WTC11 (cell line): ENCODE data around the gene OPTN. TPM values are rescaled to one million over a fixed set of nuclear protein-coding genes. Genes with fewer than 3 reads are reported as not detected.

Source experiments
- ATAC-seq: fragments of 200-7000 bp; cut with Tn5 transposase; 2 replicates; pipeline ENCODE4 v1.10.0; 2021; ENCODE audit warnings: mild to moderate bottlenecking, moderate library complexity
- Bru-seq: library from RNA; stranded (reverse); fragments of 400-500 nt; gene quantifications from one replicate; lab custom pipeline; 2021; lab: Mats Ljungman, UMichigan
- CTCF ChIA-PET: fragments of 300-600 bp; sonication (Branson Sonifier 250); formaldehyde crosslinking; loops from one replicate; lab custom pipeline; 2021; ENCODE audit warnings: antibody characterized with exemption; lab: Charles Lee
- POLR2A ChIA-PET: fragments of 350-600 bp; sonication (Branson Sonifier 250); formaldehyde crosslinking; loops from one replicate; lab custom pipeline; 2021; ENCODE audit warnings: antibody characterized with exemption; lab: Charles Lee
- DNase-seq: peaks from one replicate; pipeline ENCODE4 v3.0.0; 2021; ENCODE audit warnings: low spot score
- H3K27ac Mint-ChIP-seq: 2 replicates; pipeline ENCODE4 v1.8.0; 2021; ENCODE audit warnings: mixed read lengths
- H3K27me3 Mint-ChIP-seq: 2 replicates; pipeline ENCODE4 v1.8.0; 2021; ENCODE audit warnings: low read depth, mild to moderate bottlenecking, moderate library complexity, mixed read lengths
- H3K36me3 Mint-ChIP-seq: 2 replicates; pipeline ENCODE4 v1.8.0; 2021; ENCODE audit warnings: mixed read lengths
- H3K4me1 Mint-ChIP-seq: 2 replicates; pipeline ENCODE4 v1.8.0; 2022; ENCODE audit warnings: mixed read lengths
- H3K4me3 Mint-ChIP-seq: 2 replicates; pipeline ENCODE4 v1.8.0; 2021; ENCODE audit warnings: mild to moderate bottlenecking, moderate library complexity, mixed read lengths
- H3K9me3 Mint-ChIP-seq: 2 replicates; pipeline ENCODE4 v1.8.0; 2021; ENCODE audit warnings: mixed read lengths
- ARID4B ChIP-seq: sonication (generic); formaldehyde crosslinking; IDR thresholded peaks from 2 replicates; pipeline ENCODE4 v1.8.0; 2023; ENCODE audit warnings: missing genetic modification reagents, mild to moderate bottlenecking, borderline replicate concordance
- E2F4 ChIP-seq: sonication (generic); formaldehyde crosslinking; IDR thresholded peaks from 2 replicates; pipeline ENCODE4 v1.8.1; 2022; ENCODE audit warnings: low read depth, mild to moderate bottlenecking, moderate library complexity, missing genetic modification reagents, borderline replicate concordance
- FOXP1 ChIP-seq: sonication (generic); formaldehyde crosslinking; IDR thresholded peaks from 2 replicates; pipeline ENCODE4 v1.8.0; 2022; ENCODE audit warnings: missing genetic modification reagents, mild to moderate bottlenecking, moderate library complexity, borderline replicate concordance
- HMGXB4 ChIP-seq: sonication (generic); formaldehyde crosslinking; IDR thresholded peaks from 2 replicates; pipeline ENCODE4 v1.8.1; 2023; ENCODE audit warnings: mild to moderate bottlenecking, moderate library complexity, missing genetic modification reagents
- MAX ChIP-seq: sonication (generic); formaldehyde crosslinking; IDR thresholded peaks from 2 replicates; pipeline ENCODE4 v1.8.0; 2022; ENCODE audit warnings: mild to moderate bottlenecking, missing genetic modification reagents
- MXD4 ChIP-seq: fragments of 250-450 bp; sonication (Bioruptor Pico); IDR thresholded peaks from 2 replicates; pipeline ENCODE4 v1.8.0; 2021; ENCODE audit warnings: mild to moderate bottlenecking, moderate library complexity, borderline replicate concordance
- OVOL2 ChIP-seq: fragments of 250-450 bp; sonication (Bioruptor Pico); IDR thresholded peaks from 2 replicates; pipeline ENCODE4 v1.9.0; 2021; ENCODE audit warnings: mild to moderate bottlenecking, borderline replicate concordance
- PRRX2 ChIP-seq: fragments of 250-450 bp; sonication (Bioruptor Pico); IDR thresholded peaks from 2 replicates; pipeline ENCODE4 v1.8.0; 2021; ENCODE audit warnings: mild to moderate bottlenecking
- RELA ChIP-seq: sonication (generic); formaldehyde crosslinking; IDR thresholded peaks from 2 replicates; pipeline ENCODE4 v1.8.1; 2022; ENCODE audit warnings: missing genetic modification reagents, mild to moderate bottlenecking, borderline replicate concordance
- SP1 ChIP-seq: sonication (generic); formaldehyde crosslinking; conservative IDR thresholded peaks from 2 replicates; pipeline ENCODE4 v1.8.1; 2022; ENCODE audit warnings: missing genetic modification reagents
- TP53 ChIP-seq: sonication (generic); formaldehyde crosslinking; IDR thresholded peaks from 2 replicates; pipeline ENCODE4 v1.8.1; 2023; ENCODE audit warnings: mild to moderate bottlenecking, missing genetic modification reagents
- USF2 ChIP-seq: sonication (generic); formaldehyde crosslinking; IDR thresholded peaks from 2 replicates; pipeline ENCODE4 v1.8.1; 2023; ENCODE audit warnings: mild to moderate bottlenecking, missing genetic modification reagents, moderate library complexity
- ZMAT4 ChIP-seq: fragments of 250-450 bp; sonication (Bioruptor Pico); IDR thresholded peaks from 2 replicates; pipeline ENCODE4 v1.9.0; 2021; ENCODE audit warnings: mild to moderate bottlenecking
- ZNF121 ChIP-seq: sonication (generic); formaldehyde crosslinking; IDR thresholded peaks from 2 replicates; pipeline ENCODE4 v1.8.0; 2023; ENCODE audit warnings: missing genetic modification reagents
- ZNF138 ChIP-seq: sonication (generic); formaldehyde crosslinking; conservative IDR thresholded peaks from 2 replicates; pipeline ENCODE4 v1.8.1; 2022; ENCODE audit warnings: mild to moderate bottlenecking, moderate library complexity, missing genetic modification reagents
- ZNF232 ChIP-seq: sonication (generic); formaldehyde crosslinking; IDR thresholded peaks from 2 replicates; pipeline ENCODE4 v1.8.0; 2022; ENCODE audit warnings: mild to moderate bottlenecking, missing genetic modification reagents
- ZNF317 ChIP-seq: sonication (generic); formaldehyde crosslinking; IDR thresholded peaks from 2 replicates; pipeline ENCODE4 v1.8.1; 2023; ENCODE audit warnings: low read depth, mild to moderate bottlenecking, moderate library complexity, missing genetic modification reagents, borderline replicate concordance
- ZNF396 ChIP-seq: fragments of 250-450 bp; sonication (Bioruptor Pico); IDR thresholded peaks from 2 replicates; pipeline ENCODE4 v1.8.0; 2021; ENCODE audit warnings: mild to moderate bottlenecking, moderate library complexity, borderline replicate concordance
- ZSCAN18 ChIP-seq: fragments of 250-450 bp; sonication (Bioruptor Pico); IDR thresholded peaks from 2 replicates; pipeline ENCODE4 v2.1.2; 2022; ENCODE audit warnings: mild to moderate bottlenecking, moderate library complexity
- long read RNA-seq, 3 experiments: library from RNA in 1 of 3; library from capped mRNA in 1 of 3; library from polyadenylated mRNA in 1 of 3; unstranded in 2 of 3; stranded (forward) in 1 of 3; transcript quantifications; one replicate each; pipeline ENCODE4 v2.0.0, GENCODE V29; 2021
- total RNA-seq: library from RNA; stranded (reverse); gene quantifications from 3 replicates; pipeline ENCODE4 v1.2.3, GENCODE V29; 2021

Gene OPTN
- total RNA-seq (32.4 to 44.3 TPM (median 36.0 TPM) in 3 replicates), Bru-seq, nascent RNA (percentile 65 among the genes with signal in this experiment)
- long read RNA-seq, experiment 1, transcript OPTN-202 (15 exons, 3,400 nt) = minor isoform, 7 of 91 reads
- long read RNA-seq, experiment 1, transcript OPTN-205 (14 exons, 3,321 nt) = major isoform, 43 of 91 reads
- long read RNA-seq, experiment 1, partial matches to known transcripts = 19 of 91 reads
- long read RNA-seq, experiment 1, other reads (novel, unspliced or antisense) = 21 of 91 reads
- long read RNA-seq, experiment 2, transcript OPTN-205 (14 exons, 3,321 nt) = major isoform, 27 of 73 reads
- long read RNA-seq, experiment 2, partial matches to known transcripts = 22 of 73 reads
- long read RNA-seq, experiment 2, other reads (novel, unspliced or antisense) = 24 of 73 reads
- long read RNA-seq, experiment 3, transcript OPTN-205 (14 exons, 3,321 nt) = major isoform, 17 of 38 reads
- long read RNA-seq, experiment 3, partial matches to known transcripts = 6 of 38 reads
- long read RNA-seq, experiment 3, other reads (novel, unspliced or antisense) = 13 of 38 reads

- POLR2A ChIA-PET = interaction anchor here (0.6 kb wide), 1 partner anchor 37 kb away, joined by 3 read pairs; no protein-coding TSS in a partner anchor
- H3K4me1 Mint-ChIP-seq = peaks cover 9% of the 10 kb centered on the region
- peak within 1 kb of the TSS; percentile 90 for H3K27ac Mint-ChIP-seq
- no peaks in the 10 kb centered on the region for H3K9me3 Mint-ChIP-seq
- ATAC-seq (peak; percentile 71), DNase-seq (peak; percentile 80)
- no peaks in the 10 kb centered on the region for H3K36me3 Mint-ChIP-seq
- TF ChIP-seq ZMAT4 (CRISPR knock-in tag) (no peak), RELA (CRISPR knock-in tag) (peak; percentile 29; the same call in 1 of the 2 replicates), OVOL2 (no peak), SP1 (CRISPR knock-in tag) (peak; percentile 60), HMGXB4 (CRISPR knock-in tag) (0 out of 2 replicates have a peak, but pooled peaks have one; percentile 19), USF2 (CRISPR knock-in tag) (0 out of 2 replicates have a peak, but pooled peaks have one; percentile 48)
- H3K4me3 Mint-ChIP-seq = peak within 1 kb of the TSS; percentile 86
- peaks cover 7% of the 10 kb centered on the region for H3K27me3 Mint-ChIP-seq
- CTCF ChIA-PET = interaction anchor here (0.6 to 1.6 kb wide), 14 partner anchors 9 to 753 kb away, joined by 3 to 8 read pairs (median 3); no protein-coding TSS in a partner anchor
These were observed at the start of gene OPTN for GRCh38 chr10:13099666-13100348. Gene OPTN, plus strand, starts transcription at chr10:13100163. Its CDS starts 8,960 bp downstream, at chr10:13109123.

- Mint-ChIP-seq H3K27me3 (no peaks in the 10 kb centered on the region; the same call in 1 of the 2 replicates), H3K4me1 (peaks cover 38% of the 10 kb centered on the region), H3K36me3 (no peaks in the 10 kb centered on the region), H3K4me3 (no peak overlapping the region), H3K27ac (no peak overlapping the region), H3K9me3 (no peaks in the 10 kb centered on the region)
- CTCF ChIA-PET = interaction anchor here (0.7 to 1.0 kb wide), 2 partner anchors 32 to 149 kb away, joined by 3 read pairs; no protein-coding TSS in a partner anchor
- ATAC-seq = no peak
- POLR2A ChIA-PET = no interaction called here
- DNase-seq = no peak
- no peak for TF ChIP-seq TP53 (CRISPR knock-in tag)
- TF ChIP-seq MAX = no peak
- no peak for TF ChIP-seq MXD4
- TF ChIP-seq ZNF138 (CRISPR knock-in tag) = no peak
- TF ChIP-seq ZNF317 (CRISPR knock-in tag) = no peak
- no peak for TF ChIP-seq ZNF121 (CRISPR knock-in tag)
- no peak for TF ChIP-seq RELA (CRISPR knock-in tag)
- no peak for TF ChIP-seq E2F4 (CRISPR knock-in tag)
- TF ChIP-seq ARID4B (CRISPR knock-in tag) = no peak
- TF ChIP-seq ZSCAN18 (CRISPR knock-in tag) = no peak
- TF ChIP-seq ZNF396 (CRISPR knock-in tag) = no peak
- no peak for TF ChIP-seq FOXP1 (CRISPR knock-in tag)
- no peak for TF ChIP-seq PRRX2 (CRISPR knock-in tag)
- no peak for TF ChIP-seq ZNF232 (CRISPR knock-in tag)
These were observed 48.8 kb upstream of the OPTN start for GRCh38 chr10:13051126-13051694.
